Naive B cell (primary cell): ENCODE results near the gene IFI16. TPM values are rescaled to one million over a fixed set of nuclear protein-coding genes. Genes with fewer than 3 reads are reported as not detected.

Experiments
- ATAC-seq, 2 donors: fragments of 150-1000 bp; cut with Tn5 transposase; 2 replicates each; pipeline ENCODE4 v1.10.0; 2021; ENCODE audit warnings: low read depth in 2 of 2, mild to moderate bottlenecking in 2 of 2, moderate library complexity in 2 of 2
- DNase-seq: peaks from one replicate; pipeline ENCODE4 v3.0.0; 2022
- H3K27ac Mint-ChIP-seq, 6 donors: one replicate each; pipeline ENCODE4 v1.8.0; 2020 to 2022; ENCODE audit warnings: mild to moderate bottlenecking in 6 of 6, mixed read lengths in 6 of 6, moderate library complexity in 5 of 6, inconsistent platforms in 2 of 6
- H3K27me3 Mint-ChIP-seq, 3 donors: one replicate each; pipeline ENCODE4 v1.8.0; 2021 to 2022; ENCODE audit warnings: mixed read lengths in 3 of 3, mild to moderate bottlenecking in 1 of 3
- H3K36me3 Mint-ChIP-seq, 2 donors: one replicate each; pipeline ENCODE4 v1.8.0; 2020 to 2022; ENCODE audit warnings: mixed read lengths in 2 of 2, inconsistent platforms in 1 of 2, mild to moderate bottlenecking in 1 of 2
- H3K4me1 Mint-ChIP-seq, 3 donors: one replicate each; pipeline ENCODE4 v1.8.0; 2020 to 2022; ENCODE audit warnings: mixed read lengths in 3 of 3, inconsistent platforms in 1 of 3, mild to moderate bottlenecking in 1 of 3, moderate library complexity in 1 of 3
- H3K4me3 Mint-ChIP-seq, 8 donors: one replicate each; pipeline ENCODE4 v1.8.0; 2020 to 2022; ENCODE audit warnings: mild to moderate bottlenecking in 8 of 8, mixed read lengths in 8 of 8, moderate library complexity in 8 of 8, inconsistent platforms in 2 of 8
- H3K9me3 Mint-ChIP-seq, 7 donors: one replicate each; pipeline ENCODE4 v1.8.0; 2020 to 2022; ENCODE audit warnings: mixed read lengths in 7 of 7, mild to moderate bottlenecking in 5 of 7, inconsistent platforms in 2 of 7, moderate library complexity in 1 of 7
- polyA plus RNA-seq, 6 donors: library from polyadenylated mRNA; unstranded; fragments of 300-500 nt; fragmentation: Illumina TruSeq; gene quantifications; one replicate each; pipeline ENCODE4 v1.2.3, GENCODE V29; 2021; ENCODE audit warnings: low read depth in 6 of 6

IFI16 gene
- polyA plus RNA-seq, 6 donors from 2014 or later: 143 to 262 (median 206) TPM

- Mint-ChIP-seq H3K36me3 (no peaks in the 10 kb centered on the region), H3K4me1 (peaks cover 4 to 21% (median 11%) of the 10 kb centered on the region in 3 donors), H3K27ac (peak overlapping the region; percentile 41 to 88 (median 74)), H3K4me3 (peak overlapping the region in 7 of 8 donors; percentile 18 to 92 (median 71)), H3K27me3 (no peaks in the 10 kb centered on the region), H3K9me3 (no peaks in the 10 kb centered on the region)
- peak; percentile 13 for DNase-seq
- ATAC-seq: peak; percentile 56 to 59
Observed at GRCh38 chr1:159077120-159077961, 67.6 kb downstream of the IFI16 start.

- Mint-ChIP-seq H3K9me3 (no peaks in the 10 kb centered on the region), H3K27me3 (no peaks in the 10 kb centered on the region), H3K4me3 (no peak overlapping the region), H3K36me3 (no peaks in the 10 kb centered on the region), H3K4me1 (peaks cover 4 to 14% (median 8%) of the 10 kb centered on the region in 3 donors), H3K27ac (no peak overlapping the region)
- no peak for DNase-seq
- ATAC-seq: no peak
Observed at GRCh38 chr1:159079525-159079924, 69.8 kb downstream of the IFI16 start.

- ATAC-seq (no peak), DNase-seq (no peak)
- Mint-ChIP-seq H3K4me1 (peaks cover 4 to 12% (median 6%) of the 10 kb centered on the region in 3 donors), H3K27ac (peak overlapping the region in 2 of 6 donors; percentile 43 to 71), H3K27me3 (no peaks in the 10 kb centered on the region), H3K9me3 (no peaks in the 10 kb centered on the region), H3K4me3 (no peak overlapping the region), H3K36me3 (no peaks in the 10 kb centered on the region)
Observed at GRCh38 chr1:159081626-159082025, 71.9 kb downstream of the IFI16 start.

DNA sequence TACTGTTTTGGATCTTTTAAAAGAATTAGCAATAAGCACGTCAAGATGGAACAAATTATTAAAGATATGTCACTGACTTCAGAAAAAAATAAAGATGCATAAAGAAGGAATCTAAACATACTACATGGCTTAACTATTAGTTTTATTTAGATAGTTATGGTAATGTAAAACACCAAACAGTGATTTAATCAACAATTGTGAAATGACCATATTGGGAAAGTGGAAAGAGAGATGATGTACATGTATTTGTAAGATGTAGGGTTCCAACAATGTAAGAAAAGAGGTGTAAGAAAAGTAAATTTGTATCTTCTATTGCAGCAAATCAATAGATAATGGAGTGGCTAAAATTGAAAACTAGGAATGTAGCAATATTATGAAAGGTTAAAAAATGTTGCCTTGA is 73.3 kb downstream of the IFI16 start:
- Mint-ChIP-seq H3K27me3 (no peaks in the 10 kb centered on the region), H3K27ac (peak overlapping the region in 1 of 6 donors; percentile 75), H3K4me1 (peaks cover 5 to 9% (median 7%) of the 10 kb centered on the region in 3 donors), H3K4me3 (no peak overlapping the region), H3K9me3 (peaks cover 0 to 3% (median 0%) of the 10 kb centered on the region in 7 donors), H3K36me3 (no peaks in the 10 kb centered on the region)
- DNase-seq (no peak), ATAC-seq (no peak)

DNA sequence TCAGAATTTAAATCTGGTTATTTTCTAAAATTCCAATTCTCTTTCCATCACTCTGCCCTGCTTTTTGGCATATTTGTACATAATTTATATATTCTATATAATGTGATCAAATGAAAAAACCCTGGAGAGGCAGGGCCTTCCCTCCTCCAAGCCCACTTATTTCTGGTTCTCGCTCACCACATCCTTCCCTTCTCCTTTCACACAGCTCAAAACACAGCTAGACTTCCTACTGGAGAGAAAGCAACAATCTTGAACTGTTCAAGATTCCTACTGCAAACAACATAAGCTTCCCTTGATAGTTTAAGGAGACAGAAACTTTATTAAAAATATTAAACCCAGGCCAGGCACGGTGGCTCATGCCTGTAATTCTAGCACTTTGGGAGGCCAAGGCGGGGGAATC is 74.4 kb downstream of the IFI16 start:
- no peak for ATAC-seq
- no peaks in the 10 kb centered on the region for H3K27me3 Mint-ChIP-seq

DNA sequence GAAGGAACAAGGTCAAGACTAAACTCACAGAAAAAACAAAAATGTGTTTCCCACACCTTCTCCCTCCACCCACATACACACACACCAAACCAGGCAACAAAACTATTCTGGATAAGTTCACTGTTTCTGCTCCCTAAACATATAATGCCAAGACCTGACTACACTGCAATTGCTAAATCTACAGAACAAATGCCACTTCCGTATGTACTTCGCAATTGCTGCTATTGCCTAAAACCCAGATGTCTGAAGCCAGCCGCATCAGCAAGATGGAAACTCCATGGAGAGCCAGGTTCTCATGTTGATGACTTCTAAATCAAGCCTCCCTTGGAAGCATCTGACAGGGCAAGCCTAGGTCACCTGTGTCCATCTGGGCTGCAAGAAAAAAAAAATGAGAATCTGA is 75.2 kb downstream of the IFI16 start:
- no peak overlapping the region for H3K4me3 Mint-ChIP-seq
- H3K36me3 Mint-ChIP-seq: no peaks in the 10 kb centered on the region
- peaks cover 20 to 25% (median 22%) of the 10 kb centered on the region in 3 donors for H3K4me1 Mint-ChIP-seq
- ATAC-seq: no peak
- H3K27ac Mint-ChIP-seq: no peak overlapping the region
- no peaks in the 10 kb centered on the region for H3K27me3 Mint-ChIP-seq
- H3K9me3 Mint-ChIP-seq: peaks cover 0 to 3% (median 0%) of the 10 kb centered on the region in 7 donors
- no peak for DNase-seq

More for the DNA sequence above, 74.4 kb downstream of the IFI16 start:
- Mint-ChIP-seq H3K4me3 (no peak overlapping the region), H3K36me3 (no peaks in the 10 kb centered on the region), H3K9me3 (peaks cover 0 to 3% (median 0%) of the 10 kb centered on the region in 7 donors), H3K4me1 (peaks cover 15 to 18% (median 16%) of the 10 kb centered on the region in 3 donors), H3K27ac (no peak overlapping the region)
- DNase-seq: no peak

DNA sequence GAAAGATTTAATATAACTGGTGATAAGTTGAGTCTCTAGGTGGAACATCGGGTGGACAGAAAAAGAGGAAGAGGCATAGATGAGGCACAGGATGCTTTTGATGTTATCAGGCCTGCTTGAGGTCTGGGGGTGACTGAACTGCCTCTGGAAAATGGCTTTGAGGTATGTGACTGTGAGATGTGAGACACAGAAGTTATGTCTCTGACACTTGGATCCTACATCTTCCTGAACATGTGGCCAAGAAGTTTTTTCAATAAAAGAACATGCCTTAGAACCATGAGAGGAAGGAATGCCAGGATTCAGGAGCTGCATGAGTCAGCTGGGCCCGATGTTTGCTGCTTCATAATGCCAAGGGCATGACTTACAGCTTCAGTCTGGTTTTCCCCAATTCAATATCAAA is 78.3 kb downstream of the IFI16 start:
- Mint-ChIP-seq H3K27ac (peak overlapping the region in 3 of 6 donors; percentile 16 to 93 (median 69)), H3K4me1 (peaks cover 22 to 27% (median 26%) of the 10 kb centered on the region in 3 donors), H3K4me3 (no peak overlapping the region), H3K36me3 (no peaks in the 10 kb centered on the region), H3K9me3 (peaks cover 0 to 3% (median 0%) of the 10 kb centered on the region in 7 donors), H3K27me3 (no peaks in the 10 kb centered on the region)
- no peak for DNase-seq
- peak; percentile 32 to 41 for ATAC-seq

- Mint-ChIP-seq H3K27ac (peak overlapping the region; percentile 16 to 97 (median 74)), H3K27me3 (no peaks in the 10 kb centered on the region), H3K36me3 (no peaks in the 10 kb centered on the region), H3K4me1 (peaks cover 22 to 27% (median 26%) of the 10 kb centered on the region in 3 donors), H3K4me3 (no peak overlapping the region), H3K9me3 (peaks cover 0 to 3% (median 0%) of the 10 kb centered on the region in 7 donors)
- ATAC-seq (peak; percentile 86 to 88), DNase-seq (no peak)
Observed at GRCh38 chr1:159088546-159089183, 79.0 kb downstream of the IFI16 start.

DNA sequence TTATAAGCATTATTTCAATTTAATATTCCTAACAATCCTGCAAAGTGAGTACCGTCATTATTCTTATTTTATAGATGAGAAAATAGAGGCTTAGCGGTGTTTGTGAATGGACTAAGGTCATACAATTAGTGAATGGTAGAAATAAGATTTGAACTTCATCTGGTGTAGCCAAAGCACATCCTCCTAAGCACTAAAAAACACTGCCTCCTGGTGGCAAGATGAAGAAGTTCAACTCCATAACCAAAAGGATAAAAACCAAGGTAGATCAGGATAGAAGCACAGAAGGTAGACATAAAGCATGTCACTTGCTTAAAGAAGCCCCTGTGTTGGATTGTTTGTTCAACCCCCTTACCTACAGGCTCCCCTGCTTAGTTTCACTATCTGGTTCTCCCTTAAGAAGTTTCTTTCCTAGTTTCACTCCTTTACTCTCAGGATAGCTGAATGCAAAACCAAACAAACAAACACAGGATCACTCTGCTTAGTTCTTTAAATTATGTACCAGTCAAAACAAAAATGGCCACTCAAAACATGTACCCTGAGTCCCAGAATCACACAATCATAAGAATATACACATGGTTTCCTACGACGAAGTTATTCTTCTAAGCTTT is 79.6 kb downstream of the IFI16 start:
- ATAC-seq: peak; percentile 35 to 54
- H3K4me1 Mint-ChIP-seq: peaks cover 22 to 27% (median 26%) of the 10 kb centered on the region in 3 donors
- H3K9me3 Mint-ChIP-seq: peaks cover 0 to 3% (median 0%) of the 10 kb centered on the region in 7 donors
- DNase-seq: peak; percentile 20
- no peaks in the 10 kb centered on the region for H3K36me3 Mint-ChIP-seq
- H3K27ac Mint-ChIP-seq: peak overlapping the region in 1 of 6 donors; percentile 97
- no peaks in the 10 kb centered on the region for H3K27me3 Mint-ChIP-seq
- H3K4me3 Mint-ChIP-seq: no peak overlapping the region

GRCh38 chr1:159090286-159091179 is 80.8 kb downstream of the IFI16 start:
- ATAC-seq (no peak), DNase-seq (no peak)
- no peak overlapping the region for H3K4me3 Mint-ChIP-seq
- H3K9me3 Mint-ChIP-seq: peaks cover 0 to 3% (median 0%) of the 10 kb centered on the region in 7 donors
- no peaks in the 10 kb centered on the region for H3K36me3 Mint-ChIP-seq
- H3K27me3 Mint-ChIP-seq: no peaks in the 10 kb centered on the region
- H3K27ac Mint-ChIP-seq: peak overlapping the region in 1 of 6 donors; percentile 41
- H3K4me1 Mint-ChIP-seq: peaks cover 22 to 27% (median 26%) of the 10 kb centered on the region in 3 donors

DNA sequence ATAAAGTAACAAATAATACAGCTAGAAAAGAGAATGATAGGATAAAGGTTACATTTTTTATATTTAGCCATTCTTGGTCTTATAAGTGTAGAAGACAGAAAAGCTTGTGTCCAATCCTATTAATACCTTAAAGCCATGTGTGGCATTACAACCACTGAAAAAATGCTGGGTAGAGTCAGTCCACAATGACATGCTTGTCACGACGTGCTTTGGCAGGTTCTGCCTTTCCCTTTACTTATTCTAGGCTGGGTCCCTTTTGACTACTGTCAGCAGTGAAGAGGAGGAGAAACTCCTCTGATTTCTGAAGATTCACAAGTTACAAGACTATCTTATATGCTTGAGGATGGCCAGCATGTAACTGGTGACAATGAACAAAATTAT is 81.5 kb downstream of the IFI16 start:
- H3K4me3 Mint-ChIP-seq: peak overlapping the region in 1 of 8 donors; percentile 29
- no peaks in the 10 kb centered on the region for H3K36me3 Mint-ChIP-seq
- H3K9me3 Mint-ChIP-seq: peaks cover 0 to 3% (median 0%) of the 10 kb centered on the region in 7 donors
- H3K27ac Mint-ChIP-seq: no peak overlapping the region
- ATAC-seq (no peak), DNase-seq (no peak)
- peaks cover 22 to 27% (median 26%) of the 10 kb centered on the region in 3 donors for H3K4me1 Mint-ChIP-seq
- H3K27me3 Mint-ChIP-seq: no peaks in the 10 kb centered on the region

DNA sequence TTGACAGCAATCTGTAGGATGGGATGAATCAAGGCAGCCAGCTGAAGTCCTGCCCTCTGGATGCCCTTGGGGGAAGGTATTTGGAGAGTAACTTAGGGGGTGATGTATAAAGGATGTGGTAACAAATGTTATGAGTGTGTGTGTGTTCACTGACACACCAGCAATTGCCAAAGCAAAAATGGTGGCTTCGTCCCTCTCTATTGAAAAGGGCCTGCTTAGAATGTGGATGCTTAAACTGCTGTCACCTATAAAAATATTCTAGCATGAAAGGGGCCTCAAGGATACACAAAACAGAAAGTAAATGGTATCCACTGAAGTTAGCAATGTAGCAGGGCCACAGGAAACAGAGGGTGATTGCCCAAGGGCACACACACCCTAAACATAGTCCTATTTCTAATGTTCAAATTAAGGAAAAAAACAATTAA is 81.9 kb downstream of the IFI16 start:
- H3K27ac Mint-ChIP-seq: no peak overlapping the region

More for the DNA sequence above, 81.9 kb downstream of the IFI16 start:
- H3K4me1 Mint-ChIP-seq: peaks cover 22 to 27% (median 26%) of the 10 kb centered on the region in 3 donors
- ATAC-seq (no peak), DNase-seq (no peak)
- H3K4me3 Mint-ChIP-seq: peak overlapping the region in 1 of 8 donors; percentile 29
- H3K36me3 Mint-ChIP-seq: no peaks in the 10 kb centered on the region
- H3K27me3 Mint-ChIP-seq: no peaks in the 10 kb centered on the region
- H3K9me3 Mint-ChIP-seq: peaks cover 0 to 3% (median 0%) of the 10 kb centered on the region in 7 donors
